ENCODE measurements around the gene ERMAP.

- TF ChIP-seq YY1 (IDR thresholded peaks at IDR 0.05; ENCODE audit: low read depth) = no peak
- no peak for TF ChIP-seq CREB1 (IDR thresholded peaks at IDR 0.05; ENCODE audit: low read depth)
- TF ChIP-seq MAX (IDR thresholded peaks at IDR 0.05) = no peak
- no peak for TF ChIP-seq CEBPB (IDR thresholded peaks at IDR 0.05)
- no peak for TF ChIP-seq EP300 (IDR thresholded peaks at IDR 0.05; ENCODE audit: borderline replicate concordance)
- no peak for TF ChIP-seq REST (IDR thresholded peaks at IDR 0.05; ENCODE audit: low read depth)
- no peak for TF ChIP-seq RAD21 (IDR thresholded peaks at IDR 0.05; ENCODE audit: low read depth)
Measured at GRCh38 chr1:42834803-42835202, 17.9 kb downstream of the ERMAP start.

Measured in Ishikawa (cell line).